H9 (cell line): ENCODE measurements around the gene LRRK1. TPM values are rescaled to one million over a fixed set of nuclear protein-coding genes. Genes with fewer than 3 reads are reported as not detected.

Experiments used
- DNase-seq: peaks from one replicate; pipeline ENCODE4 v3.0.0-alpha.2; 2017
- H2AFZ ChIP-seq: one replicate; pipeline ENCODE4 v1.6.1; 2013; ENCODE audit warnings: mild to moderate bottlenecking, low read length, control low read depth, moderate library complexity
- H2AK5ac ChIP-seq: 2 replicates; pipeline ENCODE4 v1.6.1; 2013; ENCODE audit warnings: low read length, control low read depth, mixed read lengths; ENCODE audit not compliant: insufficient read length
- H2BK120ac ChIP-seq: one replicate; pipeline ENCODE4 v1.6.1; 2013; ENCODE audit warnings: low read depth, mild to moderate bottlenecking, low read length, control low read depth, inconsistent platforms; ENCODE audit not compliant: poor library complexity, severe bottlenecking
- H2BK12ac ChIP-seq: 2 replicates; pipeline ENCODE4 v1.6.1; 2013; ENCODE audit warnings: low read length, control low read depth, mixed read lengths, low read depth; ENCODE audit not compliant: insufficient read length
- H2BK15ac ChIP-seq: 2 replicates; pipeline ENCODE4 v1.6.1; 2013; ENCODE audit warnings: low read depth, low read length, control low read depth
- H2BK20ac ChIP-seq: one replicate; pipeline ENCODE4 v1.6.1; 2013; ENCODE audit warnings: low read depth, mild to moderate bottlenecking, low read length, control low read depth, inconsistent platforms; ENCODE audit not compliant: poor library complexity, severe bottlenecking
- H2BK5ac ChIP-seq: 2 replicates; pipeline ENCODE4 v1.6.1; 2013; ENCODE audit warnings: low read length, control low read depth, mixed read lengths; ENCODE audit not compliant: insufficient read length
- H3K14ac ChIP-seq: 2 replicates; pipeline ENCODE4 v1.6.1; 2013; ENCODE audit warnings: low read length, control low read depth; ENCODE audit not compliant: insufficient read depth
- H3K18ac ChIP-seq: 2 replicates; pipeline ENCODE4 v1.6.1; 2013; ENCODE audit warnings: low read depth, mild to moderate bottlenecking, mixed read lengths, low read length, control low read depth; ENCODE audit not compliant: insufficient read length
- H3K23ac ChIP-seq: 2 replicates; pipeline ENCODE4 v1.6.1; 2013; ENCODE audit warnings: low read length, control low read depth, mixed read lengths, low read depth; ENCODE audit not compliant: insufficient read length
- H3K23me2 ChIP-seq: 2 replicates; pipeline ENCODE4 v1.6.1; 2013; ENCODE audit warnings: low read depth, mild to moderate bottlenecking, mixed read lengths, low read length, control low read depth; ENCODE audit not compliant: insufficient read length, poor library complexity, severe bottlenecking
- H3K27ac ChIP-seq: 2 replicates; pipeline ENCODE4 v1.5.1; 2013; ENCODE audit warnings: low read length, control low read depth, mixed read lengths, low read depth; ENCODE audit not compliant: insufficient read length
- H3K27me3 ChIP-seq: 2 replicates; pipeline ENCODE4 v1.6.1; 2013; ENCODE audit warnings: low read length, control low read depth, inconsistent platforms; ENCODE audit not compliant: insufficient read depth
- H3K4ac ChIP-seq: 2 replicates; pipeline ENCODE4 v1.6.1; 2013; ENCODE audit warnings: low read depth, mild to moderate bottlenecking, control low read depth, inconsistent platforms, low read length, moderate library complexity
- H3K4me1 ChIP-seq: 2 replicates; pipeline ENCODE4 v1.6.1; 2013; ENCODE audit warnings: low read length, control low read depth, inconsistent platforms; ENCODE audit not compliant: insufficient read depth
- H3K4me2 ChIP-seq: 2 replicates; pipeline ENCODE4 v1.6.1; 2013; ENCODE audit warnings: low read length, control low read depth, mixed read lengths; ENCODE audit not compliant: insufficient read length, insufficient read depth
- H3K56ac ChIP-seq: 2 replicates; pipeline ENCODE4 v1.6.1; 2013; ENCODE audit warnings: low read depth, mild to moderate bottlenecking, mixed read lengths, low read length, control low read depth; ENCODE audit not compliant: insufficient read length
- H3K79me1 ChIP-seq: 2 replicates; pipeline ENCODE4 v1.6.1; 2013; ENCODE audit warnings: low read depth, mild to moderate bottlenecking, moderate library complexity, low read length, control low read depth, inconsistent platforms; ENCODE audit not compliant: insufficient read depth, poor library complexity, severe bottlenecking
- H3K79me2 ChIP-seq: 2 replicates; pipeline ENCODE4 v1.6.1; 2013; ENCODE audit warnings: low read length, control low read depth, inconsistent platforms; ENCODE audit not compliant: insufficient read depth
- H3K9ac ChIP-seq: 2 replicates; pipeline ENCODE4 v1.6.1; 2013; ENCODE audit warnings: low read length, control low read depth, mixed read lengths; ENCODE audit not compliant: insufficient read length; ENCODE audit errors: extremely low read depth
- H3K9me3 ChIP-seq: one replicate; pipeline ENCODE4 v1.6.1; 2013; ENCODE audit warnings: low read depth, low read length, inconsistent platforms; ENCODE audit not compliant: control insufficient read depth
- H3T11ph ChIP-seq: one replicate; pipeline ENCODE4 v1.6.1; 2013; ENCODE audit warnings: mild to moderate bottlenecking, low read length, control low read depth, inconsistent platforms
- H4K20me1 ChIP-seq: one replicate; pipeline ENCODE4 v1.6.1; 2013; ENCODE audit not compliant: control insufficient read depth, insufficient read length, insufficient read depth
- H4K5ac ChIP-seq: 2 replicates; pipeline ENCODE4 v1.6.1; 2013; ENCODE audit warnings: low read depth, mild to moderate bottlenecking, mixed read lengths, low read length, control low read depth; ENCODE audit not compliant: insufficient read length
- H4K8ac ChIP-seq: replicated peaks from 2 replicates; pipeline ENCODE4 v1.6.1; 2013; ENCODE audit warnings: low read length, control low read depth, mixed read lengths, low read depth; ENCODE audit not compliant: insufficient read length
- H4K91ac ChIP-seq: 2 replicates; pipeline ENCODE4 v1.6.1; 2013; ENCODE audit warnings: low read depth, mild to moderate bottlenecking, moderate library complexity, mixed read lengths, low read length, control low read depth; ENCODE audit not compliant: insufficient read length
- H3K27ac Mint-ChIP-seq, 3 experiments: 2 replicates in 2 of 3; 3 replicates in 1 of 3; pipeline ENCODE4 v1.8.0; 2020 to 2021; ENCODE audit warnings: mixed read lengths in 3 of 3, mild to moderate bottlenecking in 1 of 3, moderate library complexity in 1 of 3
- H3K27me3 Mint-ChIP-seq: 2 replicates; pipeline ENCODE4 v1.8.0; 2021; ENCODE audit warnings: low read depth, mild to moderate bottlenecking, moderate library complexity, mixed read lengths
- H3K36me3 Mint-ChIP-seq, 3 experiments: 2 replicates in 2 of 3; 3 replicates in 1 of 3; pipeline ENCODE4 v1.8.0; 2020 to 2021; ENCODE audit warnings: low read depth in 3 of 3, mixed read lengths in 3 of 3; ENCODE audit not compliant: insufficient read depth in 1 of 3
- H3K4me1 Mint-ChIP-seq, 2 experiments: 2 replicates each; pipeline ENCODE4 v1.8.0; 2020; ENCODE audit warnings: mixed read lengths in 2 of 2
- H3K4me3 Mint-ChIP-seq, 2 experiments: 2 replicates in 1 of 2; 3 replicates in 1 of 2; pipeline ENCODE4 v1.8.0; 2020 to 2021; ENCODE audit warnings: mild to moderate bottlenecking in 2 of 2, mixed read lengths in 2 of 2, moderate library complexity in 1 of 2
- H3K9me3 Mint-ChIP-seq, 2 experiments: 2 replicates in 1 of 2; 3 replicates in 1 of 2; pipeline ENCODE4 v1.8.0; 2020; ENCODE audit warnings: mild to moderate bottlenecking in 2 of 2, mixed read lengths in 2 of 2, moderate library complexity in 1 of 2
- WGBS: extraction: QIAGEN DNeasy Blood & Tissue Kit; methylation state at CpG from one replicate; pipeline ENCODE4 v1.1.7; 2013; ENCODE audit warnings: missing lambda C conversion rate, low lambda C conversion rate, mixed read lengths; ENCODE audit not compliant: insufficient read length; ENCODE audit errors: extremely low coverage; 5-methylcytosine and 5-hydroxymethylcytosine counted together
- total RNA-seq: library from RNA; stranded (reverse); gene quantifications from 2 replicates; pipeline ENCODE4 v1.2.1, GENCODE V29; 2021
- TF ChIP-seq, protein P1 (sequence below): fragments of 200-600 bp; sonication (generic); conservative IDR thresholded peaks from 3 replicates; pipeline ENCODE4 v1.8.0; 2021; ENCODE audit warnings: antibody characterized with exemption, mild to moderate bottlenecking

The LRRK1 gene
- total RNA-seq, 1 experiment from 2014 or later = 4.0 TPM

DNA sequence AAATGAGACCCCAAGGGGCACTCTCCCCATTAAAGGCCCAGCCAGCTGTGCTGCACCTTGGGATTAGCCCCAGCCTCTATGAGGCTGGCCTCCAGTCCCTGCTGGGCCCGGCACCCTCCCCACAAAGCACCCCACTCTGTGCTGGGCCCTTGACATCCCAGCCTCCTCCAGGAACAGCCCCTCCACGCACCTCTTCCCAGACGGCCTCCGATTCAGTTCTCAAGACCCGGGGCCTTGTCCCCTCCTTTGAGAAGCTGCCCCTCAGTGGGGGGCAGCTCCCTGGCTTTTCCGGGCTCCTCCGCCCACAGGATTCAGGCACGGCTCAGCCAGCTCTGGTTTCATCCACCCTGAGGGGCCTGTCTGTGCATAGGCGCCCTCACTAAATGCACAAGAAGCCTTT lies 144.1 kb downstream of the LRRK1 start:
- peak; percentile 31 for DNase-seq
- H3K79me2 ChIP-seq = no peaks in the 10 kb centered on the region
- H3K23me2 ChIP-seq = no peaks in the 10 kb centered on the region
- no peak overlapping the region for H3K4me2 ChIP-seq
- H2BK20ac ChIP-seq = no peak overlapping the region
- H3K23ac ChIP-seq = no peak overlapping the region
- no CpG with 5 or more reads among the region's 9 CpGs for WGBS
- H3K27ac ChIP-seq = no peak overlapping the region
- no peak overlapping the region for H2BK12ac ChIP-seq
- no peak overlapping the region for H4K8ac ChIP-seq
- H4K20me1 ChIP-seq = no peaks in the 10 kb centered on the region
- H3K4me1 ChIP-seq = peaks cover 14% of the 10 kb centered on the region; the same call in 1 of the 2 replicates
- H3K4ac ChIP-seq = no peak overlapping the region
- no peak overlapping the region for H3T11ph ChIP-seq
- H3K18ac ChIP-seq = no peak overlapping the region
- H4K91ac ChIP-seq = no peak overlapping the region
- Mint-ChIP-seq H3K36me3 (peaks cover 9 to 18% (median 14%) of the 10 kb centered on the region in 3 experiments), H3K4me3 (peak overlapping the region in 1 of 2 experiments; percentile 31; a peak in 1 of 5 replicates), H3K4me1 (peaks cover 57 to 67% of the 10 kb centered on the region in 2 experiments), H3K27me3 (peaks cover 12% of the 10 kb centered on the region), H3K9me3 (peaks cover 14 to 17% of the 10 kb centered on the region in 2 experiments), H3K27ac (peak overlapping the region; percentile 63 to 94 (median 90); a peak in 4 of 7 replicates)
- no peak overlapping the region for H3K14ac ChIP-seq
- no peaks in the 10 kb centered on the region for H3K79me1 ChIP-seq
- no peak overlapping the region for H4K5ac ChIP-seq
- no peak overlapping the region for H2AK5ac ChIP-seq
- H2BK15ac ChIP-seq = no peak overlapping the region
- H3K27me3 ChIP-seq = no peaks in the 10 kb centered on the region
- H3K9me3 ChIP-seq = no peaks in the 10 kb centered on the region
- no peak overlapping the region for H2BK5ac ChIP-seq
- no peak overlapping the region for H2AFZ ChIP-seq
- TF ChIP-seq, protein P1, sequence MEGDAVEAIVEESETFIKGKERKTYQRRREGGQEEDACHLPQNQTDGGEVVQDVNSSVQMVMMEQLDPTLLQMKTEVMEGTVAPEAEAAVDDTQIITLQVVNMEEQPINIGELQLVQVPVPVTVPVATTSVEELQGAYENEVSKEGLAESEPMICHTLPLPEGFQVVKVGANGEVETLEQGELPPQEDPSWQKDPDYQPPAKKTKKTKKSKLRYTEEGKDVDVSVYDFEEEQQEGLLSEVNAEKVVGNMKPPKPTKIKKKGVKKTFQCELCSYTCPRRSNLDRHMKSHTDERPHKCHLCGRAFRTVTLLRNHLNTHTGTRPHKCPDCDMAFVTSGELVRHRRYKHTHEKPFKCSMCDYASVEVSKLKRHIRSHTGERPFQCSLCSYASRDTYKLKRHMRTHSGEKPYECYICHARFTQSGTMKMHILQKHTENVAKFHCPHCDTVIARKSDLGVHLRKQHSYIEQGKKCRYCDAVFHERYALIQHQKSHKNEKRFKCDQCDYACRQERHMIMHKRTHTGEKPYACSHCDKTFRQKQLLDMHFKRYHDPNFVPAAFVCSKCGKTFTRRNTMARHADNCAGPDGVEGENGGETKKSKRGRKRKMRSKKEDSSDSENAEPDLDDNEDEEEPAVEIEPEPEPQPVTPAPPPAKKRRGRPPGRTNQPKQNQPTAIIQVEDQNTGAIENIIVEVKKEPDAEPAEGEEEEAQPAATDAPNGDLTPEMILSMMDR = no peak
- H3K56ac ChIP-seq = no peak overlapping the region
- H2BK120ac ChIP-seq = no peak overlapping the region
- H3K9ac ChIP-seq = no peak overlapping the region
